GM19455 (cell line): Measurements from ENCODE around the gene PFKL.

ENCODE experiments used
- ATAC-seq: cut with Tn5 transposase; IDR thresholded peaks from one replicate; pipeline ENCODE4 v1.9.1; 2021; ENCODE audit not compliant: unreplicated experiment

Gene PFKL

DNA sequence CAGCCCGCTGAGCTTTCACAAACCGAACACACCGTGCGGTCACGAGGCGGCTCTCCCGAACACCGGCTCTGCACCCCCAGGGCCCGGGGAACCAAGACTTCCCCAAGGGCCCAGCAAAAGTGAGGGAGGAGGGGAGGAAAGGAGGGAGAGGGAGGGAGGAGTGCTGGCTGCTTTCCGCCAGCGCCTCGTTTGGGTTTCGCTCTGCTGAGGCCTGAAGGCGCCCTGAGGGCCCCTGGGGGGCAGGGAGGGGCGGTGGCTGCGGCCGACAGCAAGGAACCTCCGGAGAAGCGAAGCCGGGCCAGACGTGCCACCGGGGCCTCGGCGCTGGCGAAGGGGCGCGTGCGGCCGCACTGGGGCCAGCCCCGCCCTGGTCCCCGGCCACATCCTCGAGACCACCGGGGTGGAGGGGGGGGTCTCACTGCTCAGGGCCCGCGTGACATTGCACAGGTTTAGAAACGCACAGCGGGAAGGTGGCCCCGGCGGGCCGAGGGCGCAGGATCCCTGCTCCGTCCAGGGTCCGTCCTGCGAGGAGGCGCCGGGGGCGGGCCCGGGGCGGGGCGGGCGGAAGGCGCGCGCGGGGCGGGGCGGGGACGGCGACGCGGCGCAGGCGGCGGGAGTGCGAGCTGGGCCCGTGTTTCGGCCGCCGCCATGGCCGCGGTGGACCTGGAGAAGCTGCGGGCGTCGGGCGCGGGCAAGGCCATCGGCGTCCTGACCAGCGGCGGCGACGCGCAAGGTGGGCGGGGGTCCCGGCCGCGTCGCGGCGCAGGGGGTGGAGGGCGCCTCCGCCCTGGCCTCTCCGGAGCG, at the start of gene PFKL:
Gene PFKL (plus strand): TSS at position 596 of the 804 bp plus-strand sequence. CDS start 53 bp downstream, at position 649.
- peak; percentile 62 for ATAC-seq

DNA sequence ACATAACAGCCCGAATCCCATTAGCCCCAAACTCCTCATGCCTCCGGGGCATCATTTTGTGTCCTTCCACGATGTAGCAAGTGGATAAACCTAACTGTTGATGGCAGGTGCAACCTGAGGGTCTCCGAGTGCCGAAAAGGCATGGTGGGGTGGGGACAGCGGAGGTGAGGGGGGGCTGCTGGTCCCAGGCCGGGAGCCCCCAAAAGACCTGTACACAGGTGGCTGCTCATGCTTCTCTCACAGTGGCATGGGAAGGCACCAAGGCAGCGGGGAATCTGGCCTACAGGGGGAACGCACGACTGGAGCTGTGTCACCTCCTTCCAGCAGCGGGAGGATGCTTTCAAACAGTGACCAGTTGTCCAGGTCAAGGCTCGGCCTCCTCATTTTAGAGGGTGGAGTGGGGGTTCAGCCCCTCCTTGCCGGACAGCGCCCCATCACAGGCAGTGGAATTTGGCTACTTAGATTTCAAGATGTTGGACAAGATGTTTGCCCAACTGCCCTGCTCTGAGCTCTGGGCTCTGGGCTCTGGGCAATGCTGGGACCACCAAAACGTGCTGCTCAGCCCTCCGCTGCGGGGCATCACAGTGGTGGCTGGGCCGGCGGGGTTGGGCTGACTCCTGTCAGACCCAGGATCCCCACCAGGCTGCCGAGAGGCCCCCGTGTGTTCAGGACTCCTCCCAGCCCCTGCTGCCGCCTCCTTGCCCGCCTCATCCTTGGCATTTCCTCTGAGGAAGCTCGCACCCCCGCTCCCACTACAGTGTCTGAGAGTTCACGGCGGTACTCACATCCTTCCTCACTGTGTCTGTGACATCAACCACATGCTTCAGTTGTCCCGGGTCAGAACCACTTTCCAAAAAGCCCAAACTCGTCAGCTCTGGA, 45.8 kb upstream of the PFKL start:
- no peak for ATAC-seq

- ATAC-seq = no peak
Observed at GRCh38 chr21:44255511-44255981, 44.3 kb upstream of the PFKL start.

- ATAC-seq = no peak
Observed at GRCh38 chr21:44258056-44258725, 41.7 kb upstream of the PFKL start.

DNA sequence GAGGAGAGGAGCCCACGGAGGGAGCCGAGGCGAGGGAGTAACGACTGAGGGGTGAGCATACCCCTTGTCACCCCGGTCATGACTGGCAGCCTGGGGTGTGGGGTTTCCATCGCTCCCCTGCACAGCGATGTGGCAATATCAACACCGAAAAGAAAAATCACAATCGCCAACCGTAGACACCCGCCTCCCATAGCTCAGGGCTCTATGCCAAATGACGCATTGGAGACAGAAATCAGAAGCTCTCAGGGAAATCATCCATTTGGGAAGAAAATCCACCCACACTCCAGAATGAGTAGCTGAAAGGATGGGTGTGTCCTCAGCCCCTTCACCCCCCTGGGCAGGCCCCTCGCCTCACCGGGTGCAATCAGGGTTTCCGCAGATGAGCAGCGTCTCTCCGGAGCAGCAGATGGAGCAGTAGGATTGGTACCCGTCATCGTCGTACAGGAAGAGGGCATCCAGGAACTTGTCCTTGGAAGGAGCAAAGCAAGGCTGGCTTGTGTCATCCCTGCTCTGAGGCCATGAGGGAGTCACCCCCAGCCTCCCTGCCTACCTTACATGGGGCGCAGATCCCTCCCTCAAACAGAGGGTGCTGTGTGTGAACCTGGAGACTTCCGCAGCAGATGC, 40.7 kb upstream of the PFKL start:
- no peak for ATAC-seq

- ATAC-seq = no peak
Observed at GRCh38 chr21:44260066-44260465, 39.8 kb upstream of the PFKL start.

DNA sequence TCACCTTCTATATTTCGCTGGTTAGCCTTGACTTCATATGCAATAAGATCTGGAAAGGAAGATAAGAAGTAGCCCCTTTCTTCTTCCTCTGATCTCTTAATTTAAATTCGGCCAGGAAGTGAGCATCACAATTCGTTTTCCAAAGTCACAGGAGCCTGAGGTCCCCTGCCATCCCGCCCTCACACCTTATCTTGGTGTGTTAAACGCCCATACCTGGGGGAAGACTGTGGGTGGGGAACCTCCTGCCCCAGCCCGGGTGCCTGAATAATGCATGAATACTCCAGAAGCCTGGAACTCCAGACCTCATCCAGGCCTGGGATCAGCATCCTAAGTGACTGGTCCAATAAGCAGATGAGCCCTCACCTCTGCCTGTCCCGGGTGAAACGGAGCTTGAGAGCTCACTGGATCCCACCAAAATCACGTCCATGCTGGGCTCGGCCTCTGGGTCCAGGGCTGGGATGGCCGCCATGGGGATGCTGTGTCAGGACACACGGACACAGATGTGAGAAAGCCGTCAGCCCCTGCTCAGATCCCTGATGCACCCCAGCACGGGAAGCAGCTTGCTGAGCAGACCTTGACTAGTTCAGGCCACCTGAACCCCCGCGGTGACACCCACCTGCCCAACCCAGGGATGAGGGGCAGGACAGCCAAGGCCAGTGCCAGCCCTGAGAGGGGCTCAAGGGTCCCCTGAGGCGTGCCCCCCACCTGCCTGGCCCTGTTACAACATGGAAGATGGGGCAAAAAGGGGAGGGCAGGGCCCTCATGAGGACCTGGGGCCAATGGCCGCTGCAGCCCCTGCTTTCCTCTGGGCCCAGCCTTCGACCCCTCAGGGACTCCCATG, 38.8 kb upstream of the PFKL start:
- ATAC-seq = no peak

DNA sequence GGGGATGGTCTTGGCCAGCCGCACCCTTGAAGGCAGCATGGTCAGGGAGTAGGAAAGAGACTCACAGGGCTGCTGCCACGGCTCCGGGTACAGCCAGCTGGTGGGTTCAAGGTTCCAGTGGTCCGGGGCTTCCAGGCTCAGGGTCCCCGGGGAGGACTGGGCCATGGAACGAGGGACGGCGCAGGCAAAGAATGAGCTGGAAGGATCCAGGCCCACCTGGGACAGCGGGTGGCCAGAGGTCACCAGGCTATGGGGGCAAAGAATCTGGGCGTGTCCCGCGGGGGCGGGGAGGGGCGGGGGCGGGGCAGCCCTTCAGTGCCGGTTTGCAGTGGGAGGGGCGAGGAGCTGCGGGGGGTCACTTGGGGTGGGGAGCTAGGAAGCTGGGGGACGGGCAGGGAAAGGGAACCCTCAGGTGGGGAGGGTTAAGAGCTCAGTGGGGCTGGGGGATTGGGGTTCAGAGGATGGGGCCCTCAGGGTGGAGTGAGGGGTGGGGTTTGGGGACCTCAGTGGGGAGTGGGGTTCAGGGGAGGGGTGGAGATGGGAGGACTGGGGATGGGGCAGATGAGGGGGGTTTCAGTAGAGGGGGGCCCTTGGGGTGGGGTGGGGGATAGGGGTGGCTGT, 38.1 kb upstream of the PFKL start, which contains the start of gene DNMT3L:
Gene DNMT3L (minus strand): TSS at position 223 of the 621 bp plus-strand sequence. CDS start 638 bp downstream, outside the sequence.
- ATAC-seq = no peak

DNA sequence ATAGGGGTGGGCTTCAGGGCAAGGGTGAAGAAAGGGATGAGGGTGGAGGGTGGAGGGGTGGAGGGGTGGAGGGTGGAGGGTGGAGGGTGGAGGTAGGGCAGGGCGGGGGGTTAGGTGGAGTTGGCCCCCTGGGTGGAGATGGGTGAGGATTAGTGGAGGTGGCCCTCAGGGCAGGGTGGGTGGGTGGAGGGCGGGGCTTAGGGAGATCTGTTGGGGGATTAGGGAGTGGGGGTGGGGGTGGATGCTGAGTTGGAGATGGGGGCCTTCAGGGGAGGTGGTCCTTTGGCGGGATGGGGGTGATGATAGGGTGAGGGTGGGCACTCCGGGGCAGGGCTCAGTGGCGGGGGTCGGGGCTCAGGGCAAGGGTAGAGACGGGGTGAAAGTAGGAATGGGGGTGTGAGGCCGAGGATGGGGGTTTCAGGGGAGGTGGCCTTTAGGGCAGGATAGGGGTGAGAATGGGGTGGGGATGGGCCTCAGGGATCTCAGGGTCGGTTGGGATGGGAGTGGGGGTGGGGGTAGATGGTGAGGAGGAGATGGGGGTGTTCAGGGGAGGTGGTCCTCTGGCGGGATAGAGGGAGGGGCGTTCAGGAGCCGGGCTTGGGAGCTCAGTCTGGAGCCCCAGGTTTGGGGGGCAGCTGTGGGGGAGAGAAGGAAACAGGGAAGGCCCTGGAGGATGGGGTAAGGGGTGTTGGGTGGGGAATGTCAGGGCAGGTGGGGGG, 37.4 kb upstream of the PFKL start:
- no peak for ATAC-seq

DNA sequence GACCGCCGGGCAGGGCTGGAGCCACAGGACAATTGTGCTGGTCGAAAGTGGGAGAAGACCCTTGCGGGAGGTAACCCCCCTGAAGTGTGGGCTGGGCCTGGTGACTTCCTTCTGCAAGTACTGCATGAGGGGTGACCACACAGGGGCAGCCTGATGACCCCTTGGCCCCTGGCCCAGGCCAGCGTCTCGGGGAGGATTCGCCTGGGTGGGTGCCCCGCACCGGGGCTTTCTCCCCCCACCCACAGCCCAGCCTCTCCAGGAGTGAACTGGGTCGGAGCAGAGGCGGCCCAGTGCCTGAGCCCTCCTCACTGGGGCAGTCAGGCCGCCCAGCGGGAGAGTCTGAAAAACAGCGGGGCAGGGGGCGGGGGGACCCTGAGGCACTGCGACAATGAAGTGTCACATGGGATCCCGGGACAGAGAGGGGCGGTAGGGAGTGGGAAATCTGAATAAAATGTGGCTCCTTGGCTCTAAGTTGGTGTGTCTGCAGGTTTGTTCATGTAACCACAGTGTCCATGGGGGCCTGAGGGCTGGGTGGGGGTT, 36.6 kb upstream of the PFKL start:
- ATAC-seq = no peak

- ATAC-seq = no peak
Observed at GRCh38 chr21:44263768-44264167, 36.1 kb upstream of the PFKL start.

GRCh38 chr21:44265734-44266270, 34.1 kb upstream of the PFKL start:
- ATAC-seq = no peak

DNA sequence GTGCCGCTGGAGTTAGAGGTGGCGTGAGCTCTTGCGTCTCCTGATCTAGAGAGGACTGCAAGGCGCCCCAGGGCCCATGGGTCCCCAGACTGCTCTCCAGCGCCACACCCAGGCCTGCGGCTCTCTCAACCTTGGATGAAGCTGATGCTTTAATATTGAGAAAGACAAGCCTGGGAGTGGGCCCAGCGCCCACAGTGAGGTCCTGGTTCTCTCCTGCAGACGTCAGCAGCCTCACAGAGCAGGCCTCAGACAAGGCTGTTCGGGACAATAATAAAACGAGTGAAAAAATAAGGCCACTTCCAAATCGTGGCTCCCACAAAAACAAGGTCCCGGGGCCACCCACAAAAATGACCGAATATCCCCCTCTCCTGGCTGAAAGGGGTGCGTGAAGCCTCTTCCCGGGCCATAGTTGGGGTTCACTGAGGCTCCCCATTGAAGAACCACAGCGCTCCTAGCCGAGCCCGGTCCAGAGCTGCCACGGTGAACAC, 32.2 kb upstream of the PFKL start:
- ATAC-seq = no peak

DNA sequence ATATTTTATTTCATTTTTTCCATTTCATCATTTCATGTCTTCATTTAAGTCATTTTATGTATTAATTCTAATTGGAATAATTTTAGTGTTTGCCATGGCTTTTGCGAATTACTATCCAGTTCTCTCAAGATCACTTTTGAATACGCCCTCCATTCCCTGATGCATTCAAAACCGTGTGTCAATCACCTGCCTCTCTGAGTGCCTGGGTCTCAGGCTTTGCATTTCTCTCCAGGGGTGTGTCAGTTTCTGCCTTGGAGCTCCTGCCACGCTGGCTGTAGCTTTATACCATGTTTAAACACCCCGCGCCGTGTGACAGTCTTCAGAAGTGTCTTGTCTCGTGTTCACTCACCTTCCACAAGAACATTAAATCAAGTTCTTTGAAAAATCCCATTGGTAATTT, 30.8 kb upstream of the PFKL start:
- ATAC-seq = no peak

DNA sequence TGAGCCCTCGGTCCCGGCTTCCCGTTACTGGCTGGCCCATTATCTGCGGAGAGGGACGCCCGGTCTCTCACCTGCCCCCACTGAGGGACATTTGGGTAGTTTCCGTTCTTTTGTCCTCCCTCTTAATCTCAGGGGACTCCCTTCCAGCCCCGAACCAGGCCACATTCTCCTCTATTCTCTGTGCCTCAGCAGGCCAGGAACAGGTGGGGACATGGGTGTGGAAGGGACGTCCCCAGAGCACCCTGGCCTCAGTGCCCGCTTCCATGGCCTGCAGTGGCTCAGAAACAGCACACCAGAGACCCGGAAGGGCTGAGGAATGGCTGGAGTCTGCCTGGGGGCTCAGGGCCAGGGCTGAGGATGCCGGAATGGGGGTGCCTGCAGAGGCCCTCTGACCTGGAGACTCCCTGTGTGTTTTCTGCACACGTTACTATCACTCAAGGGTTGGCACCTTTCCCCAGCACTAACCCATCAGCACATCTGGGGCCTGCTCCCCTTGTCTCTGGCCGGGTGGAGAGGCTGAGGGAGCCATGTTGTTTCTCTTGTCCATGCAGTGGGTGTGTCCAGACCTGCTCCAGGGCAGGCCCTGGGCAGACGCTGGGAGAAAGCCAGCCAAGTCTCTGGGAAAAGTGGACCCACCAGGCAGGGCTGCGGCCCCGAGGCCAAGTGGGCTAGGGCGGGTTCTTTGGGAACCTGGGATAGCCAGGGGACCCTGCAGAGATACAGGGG, 28.1 kb upstream of the PFKL start:
- ATAC-seq = no peak

DNA sequence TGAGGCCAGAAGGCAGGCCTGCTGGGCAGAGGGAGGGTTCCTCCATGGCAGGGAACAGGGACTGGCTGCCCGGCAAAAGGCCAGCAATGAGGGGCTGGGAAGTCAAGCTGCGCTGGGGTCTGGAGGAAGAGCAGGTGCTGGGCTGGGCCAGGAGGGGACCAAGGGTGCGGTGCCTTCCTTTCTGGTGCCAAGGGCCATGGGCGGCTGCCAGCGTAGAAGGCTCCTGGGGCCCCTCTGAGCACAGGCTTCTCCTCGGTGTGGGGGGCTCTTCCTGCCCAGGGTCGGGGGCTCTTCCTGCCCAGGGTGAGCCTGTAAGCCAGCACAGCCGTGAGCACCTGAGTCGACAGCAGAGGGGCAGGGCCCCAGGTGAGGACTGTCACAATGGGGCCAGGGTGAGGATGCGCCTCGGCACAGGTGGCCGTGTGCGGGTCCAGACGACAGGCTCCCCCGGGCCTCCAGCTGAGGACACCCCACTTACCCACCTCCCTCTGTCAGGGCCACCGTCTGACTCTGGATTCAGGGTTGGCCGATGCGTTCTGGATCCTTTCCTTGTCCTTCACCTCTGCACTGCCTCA, 27.5 kb upstream of the PFKL start:
- ATAC-seq = no peak

GRCh38 chr21:44273046-44273445, 26.8 kb upstream of the PFKL start:
- no peak for ATAC-seq
